Chondrocyte (in vitro differentiated cells): ENCODE measurements around the gene IFITM1. TPM values are rescaled to one million over a fixed set of nuclear protein-coding genes. Genes with fewer than 3 reads are reported as not detected.
A peak's percentile ranks its signal among the peaks of the same experiment; 100 is the strongest.
"Not testable (repeated sequence)": the region's sequence is repeated elsewhere in the genome, so short reads cannot be mapped to it uniquely, and the experiment has no call there.

Experiments
- DNase-seq: peaks from one replicate; pipeline ENCODE4 v3.0.0; 2021; ENCODE audit warnings: mixed read lengths, low spot score
- H3K27ac Mint-ChIP-seq: one replicate; pipeline ENCODE4 v1.8.0; 2021; ENCODE audit warnings: mild to moderate bottlenecking, moderate library complexity, mixed read lengths; ENCODE audit not compliant: unreplicated experiment
- H3K27me3 Mint-ChIP-seq: 2 replicates; pipeline ENCODE4 v1.8.0; 2021; ENCODE audit warnings: low read depth, mixed read lengths
- H3K36me3 Mint-ChIP-seq: 2 replicates; pipeline ENCODE4 v1.8.0; 2021; ENCODE audit warnings: low read depth, mixed read lengths
- H3K4me1 Mint-ChIP-seq: 2 replicates; pipeline ENCODE4 v1.8.0; 2021; ENCODE audit warnings: low read depth, mild to moderate bottlenecking, mixed read lengths
- H3K4me3 Mint-ChIP-seq: one replicate; pipeline ENCODE4 v1.8.0; 2021; ENCODE audit warnings: mild to moderate bottlenecking, moderate library complexity, mixed read lengths; ENCODE audit not compliant: unreplicated experiment
- H3K9me3 Mint-ChIP-seq: 2 replicates; pipeline ENCODE4 v1.8.0; 2021; ENCODE audit warnings: low read depth, mixed read lengths
- total RNA-seq: library from RNA; stranded (reverse); gene quantifications from 3 replicates; pipeline ENCODE4 v1.2.1, GENCODE V29; 2021
- TF ChIP-seq, protein P1 (sequence below): fragments of 200-600 bp; sonication (generic); IDR thresholded peaks from 2 replicates; pipeline ENCODE4 v1.5.0; 2021; ENCODE audit warnings: antibody characterized with exemption, mild to moderate bottlenecking, moderate library complexity

The IFITM1 gene
- total RNA-seq, 1 donor from 2014 or later: 1.6 TPM

DNA sequence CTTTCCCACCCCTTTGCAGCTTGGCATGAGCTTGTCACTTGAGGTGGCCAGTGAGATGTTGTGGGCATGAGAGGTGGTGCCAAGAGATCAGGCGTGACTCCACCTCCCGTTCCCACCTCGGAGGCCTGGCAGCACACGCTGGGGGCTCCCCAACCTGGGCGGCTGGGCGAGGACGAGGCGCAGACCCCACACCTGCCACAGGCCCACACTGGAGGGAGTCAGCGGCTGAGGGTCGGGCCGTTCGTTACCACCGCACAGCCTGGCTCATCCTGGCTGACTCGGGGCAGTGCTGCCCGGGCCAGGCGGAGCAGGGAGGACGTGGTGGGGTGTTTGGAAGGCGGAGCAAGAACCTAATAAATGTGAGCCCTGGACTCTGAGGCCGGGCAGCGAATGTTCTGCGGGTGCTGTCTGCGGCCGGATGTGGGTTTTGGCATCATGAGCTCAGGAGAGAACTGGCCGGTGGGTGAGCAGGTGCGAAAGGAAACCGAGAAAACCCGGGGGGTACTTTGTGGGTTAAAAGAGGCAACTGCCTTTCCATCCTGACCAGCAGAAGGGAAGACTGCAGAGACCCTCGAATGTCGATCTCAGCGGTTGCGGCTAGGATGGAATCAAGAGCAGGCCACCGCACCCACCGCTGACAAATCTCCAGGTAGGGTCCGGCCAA is 17.0 kb downstream of the IFITM1 start:
- TF ChIP-seq, protein P1, sequence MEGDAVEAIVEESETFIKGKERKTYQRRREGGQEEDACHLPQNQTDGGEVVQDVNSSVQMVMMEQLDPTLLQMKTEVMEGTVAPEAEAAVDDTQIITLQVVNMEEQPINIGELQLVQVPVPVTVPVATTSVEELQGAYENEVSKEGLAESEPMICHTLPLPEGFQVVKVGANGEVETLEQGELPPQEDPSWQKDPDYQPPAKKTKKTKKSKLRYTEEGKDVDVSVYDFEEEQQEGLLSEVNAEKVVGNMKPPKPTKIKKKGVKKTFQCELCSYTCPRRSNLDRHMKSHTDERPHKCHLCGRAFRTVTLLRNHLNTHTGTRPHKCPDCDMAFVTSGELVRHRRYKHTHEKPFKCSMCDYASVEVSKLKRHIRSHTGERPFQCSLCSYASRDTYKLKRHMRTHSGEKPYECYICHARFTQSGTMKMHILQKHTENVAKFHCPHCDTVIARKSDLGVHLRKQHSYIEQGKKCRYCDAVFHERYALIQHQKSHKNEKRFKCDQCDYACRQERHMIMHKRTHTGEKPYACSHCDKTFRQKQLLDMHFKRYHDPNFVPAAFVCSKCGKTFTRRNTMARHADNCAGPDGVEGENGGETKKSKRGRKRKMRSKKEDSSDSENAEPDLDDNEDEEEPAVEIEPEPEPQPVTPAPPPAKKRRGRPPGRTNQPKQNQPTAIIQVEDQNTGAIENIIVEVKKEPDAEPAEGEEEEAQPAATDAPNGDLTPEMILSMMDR: no peak
- Mint-ChIP-seq H3K4me3 (no peak overlapping the region), H3K9me3 (no peaks in the 10 kb centered on the region), H3K4me1 (peaks cover 18% of the 10 kb centered on the region), H3K27me3 (no peaks in the 10 kb centered on the region), H3K36me3 (no peaks in the 10 kb centered on the region), H3K27ac (no peak overlapping the region)
- peak; percentile 85 for DNase-seq

DNA sequence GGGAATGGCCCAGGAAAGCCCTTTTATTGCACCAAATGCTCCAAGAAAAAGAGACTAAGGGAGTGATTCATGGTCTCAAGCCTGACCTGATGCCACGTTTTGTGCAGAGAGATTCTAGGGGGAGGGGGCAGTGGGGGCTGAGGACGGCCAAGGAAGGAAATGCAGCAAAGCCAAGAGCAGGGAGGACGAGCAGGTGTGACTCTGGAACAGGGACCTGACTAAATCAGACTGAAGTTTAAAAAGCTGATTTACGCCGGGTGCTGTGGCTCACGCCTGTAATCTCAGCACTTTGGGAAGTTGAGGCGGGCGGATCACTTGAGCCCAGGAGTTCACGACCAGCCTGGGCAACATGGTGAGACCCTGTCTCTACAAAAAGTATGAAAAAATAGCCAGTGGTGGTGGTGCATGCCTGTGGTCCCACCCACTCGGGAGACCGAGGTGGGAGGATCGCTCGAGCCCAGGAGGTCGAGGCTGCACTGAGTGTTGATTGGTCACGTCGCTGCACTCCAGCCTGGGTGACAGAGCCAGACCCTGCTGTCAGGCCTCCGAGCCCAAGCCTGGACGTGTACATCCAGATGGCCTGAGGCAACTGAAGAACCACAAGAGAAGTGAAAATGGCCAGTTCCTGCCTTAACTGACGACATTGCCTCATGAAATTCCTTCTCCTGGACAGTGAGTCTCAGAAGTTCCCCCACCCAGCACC is 17.7 kb downstream of the IFITM1 start:
- Mint-ChIP-seq H3K9me3 (no peaks in the 10 kb centered on the region), H3K4me1 (peaks cover 24% of the 10 kb centered on the region)

DNA sequence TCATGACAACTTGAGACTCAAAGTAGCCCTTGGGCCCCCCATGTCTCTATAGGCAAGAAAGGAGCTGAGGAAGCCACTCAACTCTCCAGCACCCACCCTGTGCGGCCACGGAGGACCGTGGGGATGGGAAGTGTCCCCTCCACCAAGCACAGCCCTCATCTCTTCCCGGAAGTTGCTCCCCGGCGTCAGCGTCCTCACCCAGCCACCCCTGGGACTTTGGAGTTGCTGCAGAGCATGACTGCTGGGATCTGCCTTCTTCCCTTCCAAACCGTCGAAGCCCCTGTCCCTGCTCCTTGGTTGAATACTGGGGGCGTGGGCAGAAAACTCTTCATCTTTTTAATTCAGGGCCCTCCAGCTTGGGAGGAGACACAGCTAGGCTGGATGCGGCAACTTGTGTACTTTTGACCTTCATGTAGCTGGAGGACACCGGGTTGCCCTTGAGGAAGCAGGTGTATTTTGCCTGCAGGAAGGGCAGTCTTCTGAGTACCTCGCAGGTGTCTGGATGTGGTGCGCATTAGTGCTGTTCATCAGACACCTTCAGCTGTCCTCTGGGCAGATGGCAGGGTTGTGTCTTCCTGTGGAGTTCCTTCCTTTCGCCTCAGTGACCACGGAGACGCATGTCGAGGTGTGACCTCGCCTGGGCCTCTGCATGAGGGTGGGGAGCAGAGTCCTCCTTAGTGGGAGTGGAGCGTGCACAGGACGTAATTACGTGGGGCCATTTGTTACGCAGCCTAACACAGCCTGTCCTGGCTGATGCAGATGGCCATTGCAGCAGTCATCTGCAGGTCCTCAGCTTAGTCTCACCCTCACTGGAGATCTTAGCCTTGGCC is 19.0 kb downstream of the IFITM1 start:
- Mint-ChIP-seq H3K4me3 (no peak overlapping the region), H3K4me1 (peaks cover 22% of the 10 kb centered on the region), H3K9me3 (no peaks in the 10 kb centered on the region), H3K36me3 (no peaks in the 10 kb centered on the region), H3K27ac (no peak overlapping the region), H3K27me3 (no peaks in the 10 kb centered on the region)
- TF ChIP-seq, protein P1: no peak
- DNase-seq: peak; percentile 85

More for the DNA sequence above, 17.7 kb downstream of the IFITM1 start:
- Mint-ChIP-seq H3K27me3 (no peaks in the 10 kb centered on the region), H3K27ac (no peak overlapping the region), H3K4me3 (no peak overlapping the region), H3K36me3 (no peaks in the 10 kb centered on the region)
- DNase-seq: peak; percentile 59
- TF ChIP-seq, protein P1: no peak

DNA sequence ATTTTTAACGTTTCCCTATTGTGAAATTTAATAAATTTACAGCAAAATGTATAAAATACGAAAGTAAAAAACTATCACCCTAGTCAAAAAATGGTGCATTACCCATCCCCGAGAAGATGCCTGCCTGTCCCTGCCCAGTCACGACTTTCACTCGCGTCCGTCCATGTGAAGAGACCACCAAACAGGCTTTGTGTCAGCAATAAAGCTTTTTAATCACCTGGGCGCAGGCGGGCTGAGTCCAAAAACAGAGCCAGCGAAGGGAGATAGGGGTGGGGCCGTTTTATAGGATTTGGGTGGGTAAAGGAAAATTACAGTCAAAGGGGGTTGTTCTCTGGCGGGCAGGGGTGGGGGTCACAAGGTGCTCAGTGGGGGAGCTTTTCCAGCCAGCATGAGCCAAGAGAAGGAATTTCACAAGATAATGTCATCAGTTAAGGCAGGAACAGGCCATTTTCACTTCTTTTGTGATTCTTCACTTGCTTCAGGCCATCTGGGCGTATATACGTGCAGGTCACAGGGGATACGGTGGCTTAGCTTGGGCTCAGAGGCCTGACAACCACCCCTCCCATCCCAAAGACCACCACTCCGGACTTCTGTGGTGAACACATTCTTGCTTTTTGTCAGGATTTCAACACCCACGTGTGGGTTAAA is 19.9 kb downstream of the IFITM1 start:
- DNase-seq: peak; percentile 21
- not testable (repeated sequence) for H3K9me3 Mint-ChIP-seq, H3K27me3 Mint-ChIP-seq, H3K4me3 Mint-ChIP-seq, H3K27ac Mint-ChIP-seq, H3K36me3 Mint-ChIP-seq
- H3K4me1 Mint-ChIP-seq: peaks cover 22% of the 10 kb centered on the region

DNA sequence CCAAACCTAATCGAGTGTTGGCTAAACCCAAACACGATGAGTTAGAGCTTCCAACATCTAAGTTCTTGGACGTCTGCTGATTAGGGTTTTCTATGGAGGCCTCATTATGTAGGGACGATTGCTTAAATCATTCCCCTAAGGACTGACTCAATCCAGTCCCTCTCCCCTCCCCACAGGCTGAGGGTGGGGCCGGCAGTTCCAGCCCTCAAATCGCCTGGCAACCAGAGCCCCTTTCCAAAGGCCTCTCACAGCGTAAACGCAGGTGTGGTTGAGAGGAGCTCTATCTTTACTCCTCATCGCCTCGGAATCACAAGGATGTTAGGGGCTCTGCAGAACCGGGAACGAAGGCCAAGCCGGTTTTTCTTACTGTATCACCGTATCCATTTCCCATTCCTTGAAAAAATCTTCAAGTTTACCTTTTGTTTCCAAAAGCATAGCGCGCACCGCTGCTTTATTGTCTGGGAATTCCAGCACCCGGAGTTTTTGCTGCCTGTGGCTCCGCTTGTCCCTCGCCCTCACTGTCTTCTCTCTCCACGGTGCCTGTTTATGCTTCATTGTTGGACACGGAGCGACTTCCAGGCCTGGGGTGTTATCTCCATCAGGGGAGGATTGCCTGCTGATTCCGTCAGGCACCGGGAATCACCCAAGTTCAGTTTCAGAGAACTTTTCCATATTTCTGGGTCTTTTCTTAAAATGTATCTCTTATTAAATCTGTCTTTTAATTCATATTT is 20.6 kb downstream of the IFITM1 start:
- peak; percentile 24 for DNase-seq
- no peak overlapping the region for H3K27ac Mint-ChIP-seq
- H3K27me3 Mint-ChIP-seq: no peaks in the 10 kb centered on the region
- no peaks in the 10 kb centered on the region for H3K36me3 Mint-ChIP-seq
- H3K4me1 Mint-ChIP-seq: peaks cover 22% of the 10 kb centered on the region
- TF ChIP-seq, protein P1: no peak
- H3K4me3 Mint-ChIP-seq: no peak overlapping the region
- no peaks in the 10 kb centered on the region for H3K9me3 Mint-ChIP-seq
